Osteocyte (in vitro differentiated cells): ENCODE data around the gene EIPR1. TPM values are rescaled to one million over a fixed set of nuclear protein-coding genes. Genes with fewer than 3 reads are reported as not detected.

Experiments used
- DNase-seq: peaks from one replicate; pipeline ENCODE4 v3.0.0; 2021; ENCODE audit warnings: mixed read lengths; ENCODE audit not compliant: unreplicated experiment; ENCODE audit errors: extremely low spot score
- H3K27ac Mint-ChIP-seq: one replicate; pipeline ENCODE4 v1.8.0; 2021; ENCODE audit warnings: mild to moderate bottlenecking, mixed read lengths; ENCODE audit not compliant: unreplicated experiment
- H3K27me3 Mint-ChIP-seq: one replicate; pipeline ENCODE4 v1.8.0; 2021; ENCODE audit warnings: mixed read lengths; ENCODE audit not compliant: unreplicated experiment
- H3K36me3 Mint-ChIP-seq: one replicate; pipeline ENCODE4 v1.8.0; 2021; ENCODE audit warnings: mixed read lengths; ENCODE audit not compliant: unreplicated experiment
- H3K4me1 Mint-ChIP-seq: one replicate; pipeline ENCODE4 v1.8.0; 2021; ENCODE audit warnings: mixed read lengths; ENCODE audit not compliant: unreplicated experiment
- H3K4me3 Mint-ChIP-seq: one replicate; pipeline ENCODE4 v1.8.0; 2021; ENCODE audit warnings: mild to moderate bottlenecking, moderate library complexity, mixed read lengths; ENCODE audit not compliant: unreplicated experiment
- H3K9me3 Mint-ChIP-seq: one replicate; pipeline ENCODE4 v1.8.0; 2021; ENCODE audit warnings: mixed read lengths; ENCODE audit not compliant: unreplicated experiment
- total RNA-seq: library from RNA; stranded (reverse); gene quantifications from 2 replicates; pipeline ENCODE4 v1.2.1, GENCODE V29; 2021
- TF ChIP-seq, protein P1 (sequence below): fragments of 200-600 bp; sonication (generic); IDR thresholded peaks from 2 replicates; pipeline ENCODE4 v1.5.0; 2021; ENCODE audit warnings: antibody characterized with exemption, mild to moderate bottlenecking, moderate library complexity

Gene EIPR1
- total RNA-seq, 1 donor from 2014 or later, result 19.9 TPM

DNA sequence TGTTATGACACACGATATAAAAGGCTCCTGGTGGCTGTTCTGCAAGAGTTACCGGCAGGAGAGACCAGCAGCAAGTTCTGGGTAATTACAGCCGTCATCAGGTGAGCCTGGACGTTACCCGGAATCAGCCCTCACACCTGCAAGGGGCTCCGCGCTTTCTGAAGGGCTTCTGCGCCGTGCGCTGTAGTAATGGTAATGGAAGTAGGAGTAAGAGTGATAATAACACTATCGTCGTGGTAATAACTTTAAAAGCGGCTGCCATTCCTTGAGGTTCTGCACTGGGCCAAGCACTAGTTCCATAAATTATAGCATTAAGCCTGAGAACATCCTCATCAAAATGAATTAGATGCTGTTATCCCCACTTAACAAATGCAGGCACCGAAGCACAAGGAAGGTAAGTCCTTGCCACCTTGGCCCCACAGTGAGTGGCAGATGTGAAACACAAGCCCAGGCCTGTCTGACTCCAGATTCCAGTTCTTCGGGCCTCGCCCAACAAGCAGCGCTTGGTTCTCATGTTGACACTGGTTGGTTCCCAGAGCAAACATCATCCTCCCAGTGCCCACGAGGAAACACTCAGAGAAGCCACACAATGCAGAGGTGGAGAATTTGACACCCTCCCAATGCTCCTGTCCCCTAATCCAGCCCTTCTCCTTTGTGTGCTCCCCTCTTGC is 205.2 kb downstream of the EIPR1 start:
- no peaks in the 10 kb centered on the region for H3K27me3 Mint-ChIP-seq
- H3K9me3 Mint-ChIP-seq, result no peaks in the 10 kb centered on the region
- no peak overlapping the region for H3K4me3 Mint-ChIP-seq
- H3K27ac Mint-ChIP-seq, result no peak overlapping the region
- H3K4me1 Mint-ChIP-seq, result peaks cover 21% of the 10 kb centered on the region
- H3K36me3 Mint-ChIP-seq, result peaks cover 7% of the 10 kb centered on the region
- DNase-seq, result no peak
- TF ChIP-seq, protein P1, sequence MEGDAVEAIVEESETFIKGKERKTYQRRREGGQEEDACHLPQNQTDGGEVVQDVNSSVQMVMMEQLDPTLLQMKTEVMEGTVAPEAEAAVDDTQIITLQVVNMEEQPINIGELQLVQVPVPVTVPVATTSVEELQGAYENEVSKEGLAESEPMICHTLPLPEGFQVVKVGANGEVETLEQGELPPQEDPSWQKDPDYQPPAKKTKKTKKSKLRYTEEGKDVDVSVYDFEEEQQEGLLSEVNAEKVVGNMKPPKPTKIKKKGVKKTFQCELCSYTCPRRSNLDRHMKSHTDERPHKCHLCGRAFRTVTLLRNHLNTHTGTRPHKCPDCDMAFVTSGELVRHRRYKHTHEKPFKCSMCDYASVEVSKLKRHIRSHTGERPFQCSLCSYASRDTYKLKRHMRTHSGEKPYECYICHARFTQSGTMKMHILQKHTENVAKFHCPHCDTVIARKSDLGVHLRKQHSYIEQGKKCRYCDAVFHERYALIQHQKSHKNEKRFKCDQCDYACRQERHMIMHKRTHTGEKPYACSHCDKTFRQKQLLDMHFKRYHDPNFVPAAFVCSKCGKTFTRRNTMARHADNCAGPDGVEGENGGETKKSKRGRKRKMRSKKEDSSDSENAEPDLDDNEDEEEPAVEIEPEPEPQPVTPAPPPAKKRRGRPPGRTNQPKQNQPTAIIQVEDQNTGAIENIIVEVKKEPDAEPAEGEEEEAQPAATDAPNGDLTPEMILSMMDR, result no peak

DNA sequence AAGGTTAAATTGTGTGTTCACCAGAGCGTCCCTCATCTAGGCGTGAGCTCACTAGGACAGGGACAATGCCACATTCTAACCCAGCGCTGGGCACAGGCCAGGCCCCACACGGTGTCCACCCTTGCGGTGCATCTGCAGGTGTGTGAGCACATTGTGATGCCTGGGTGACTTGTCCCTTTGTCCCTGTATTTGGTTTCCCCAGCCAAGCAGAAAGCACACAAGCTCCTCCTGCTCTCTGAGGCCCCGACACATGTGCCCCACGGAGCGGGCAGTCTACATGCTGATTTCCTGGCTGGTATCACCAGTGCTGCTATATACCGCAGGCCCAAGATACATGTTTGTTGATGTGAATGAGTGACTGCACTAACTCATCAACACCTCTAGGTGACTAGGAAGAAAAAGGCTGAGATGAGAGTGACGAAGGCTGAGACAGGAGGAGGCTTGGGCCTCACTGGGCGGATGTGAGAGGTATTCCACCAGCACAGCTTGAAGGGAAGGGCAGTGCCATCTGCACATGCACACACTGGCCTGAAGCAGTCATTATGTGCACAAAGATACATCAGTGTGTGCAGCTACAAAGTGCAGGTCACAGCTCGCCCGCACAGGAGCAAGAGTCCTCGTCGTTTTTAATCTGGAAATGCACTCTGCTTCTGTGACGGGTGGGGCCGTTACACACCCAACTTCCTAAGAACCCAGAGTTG is 205.9 kb downstream of the EIPR1 start:
- TF ChIP-seq, protein P1, result no peak
- Mint-ChIP-seq H3K9me3 (no peaks in the 10 kb centered on the region), H3K4me1 (peaks cover 24% of the 10 kb centered on the region), H3K27ac (no peak overlapping the region), H3K27me3 (no peaks in the 10 kb centered on the region), H3K4me3 (no peak overlapping the region), H3K36me3 (peaks cover 5% of the 10 kb centered on the region)
- DNase-seq, result no peak

DNA sequence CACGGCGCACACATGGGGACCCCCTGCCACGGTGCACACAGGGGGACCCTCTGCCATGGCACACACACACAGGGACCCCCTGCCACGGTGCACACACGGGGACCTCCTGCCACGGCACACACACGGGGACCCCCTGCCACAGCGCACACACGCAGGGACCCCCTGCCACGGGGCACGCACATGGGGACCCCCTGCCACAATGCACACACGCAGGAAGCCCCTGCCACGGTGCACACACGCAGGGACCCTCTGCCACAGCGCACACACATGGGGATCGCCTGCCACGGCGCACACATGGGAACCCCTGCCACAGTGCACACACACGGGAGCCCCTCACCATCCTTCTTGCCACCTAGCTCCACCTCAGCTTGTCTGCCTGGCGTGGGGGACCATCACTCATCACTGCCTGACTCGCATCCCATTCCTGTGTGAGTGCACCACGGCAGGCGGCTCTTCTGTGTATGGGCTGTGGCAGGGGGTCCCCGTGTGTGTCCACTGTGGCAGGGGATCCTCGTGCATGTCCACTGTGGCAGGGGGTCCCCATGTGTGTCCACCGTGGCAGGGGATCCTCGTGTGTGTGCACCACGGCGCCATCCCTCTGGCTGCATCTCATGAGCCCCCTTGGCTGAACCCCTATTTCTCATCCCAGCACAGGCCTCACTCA is 206.7 kb downstream of the EIPR1 start:
- no peaks in the 10 kb centered on the region for H3K9me3 Mint-ChIP-seq
- TF ChIP-seq, protein P1, result no peak
- DNase-seq, result no peak
- no peak overlapping the region for H3K4me3 Mint-ChIP-seq
- H3K36me3 Mint-ChIP-seq, result peaks cover 5% of the 10 kb centered on the region
- no peak overlapping the region for H3K27ac Mint-ChIP-seq
- H3K4me1 Mint-ChIP-seq, result peaks cover 24% of the 10 kb centered on the region
- no peaks in the 10 kb centered on the region for H3K27me3 Mint-ChIP-seq

DNA sequence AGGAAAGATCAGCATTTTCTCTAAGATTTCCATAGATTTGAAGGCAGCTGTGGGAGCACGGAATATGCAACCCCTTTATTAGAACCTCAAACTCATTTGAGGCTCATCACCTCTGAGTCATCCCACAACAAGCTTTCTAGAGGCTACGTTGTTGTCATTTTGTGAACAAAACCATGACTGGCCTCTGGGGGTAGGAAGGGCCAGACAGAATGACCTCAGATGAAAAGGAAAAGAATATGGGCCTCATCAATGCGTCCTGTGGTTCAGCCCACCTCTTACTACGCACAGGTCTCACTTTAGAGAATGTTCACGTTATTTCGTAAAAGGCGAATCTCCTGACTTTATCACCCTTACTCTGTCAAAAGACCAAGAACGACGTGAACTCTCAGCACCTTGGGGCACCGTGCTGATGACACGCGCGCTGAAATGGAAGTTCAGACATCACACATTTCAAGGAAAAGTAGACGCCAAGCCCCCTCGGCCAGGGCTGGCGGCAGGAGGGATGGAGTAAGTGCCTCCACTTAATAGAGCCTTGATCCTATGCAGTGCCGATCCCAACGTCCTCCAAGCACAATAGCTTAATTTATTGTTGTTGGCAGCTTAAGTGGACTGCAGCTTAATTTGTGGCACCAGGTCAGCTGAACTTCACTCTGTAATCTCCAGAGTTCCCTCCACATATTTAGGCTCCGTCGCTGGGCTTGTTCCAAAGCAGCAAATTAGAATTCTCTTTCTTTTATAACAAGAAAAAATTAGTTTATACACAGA is 208.3 kb downstream of the EIPR1 start:
- Mint-ChIP-seq H3K9me3 (peaks cover 10% of the 10 kb centered on the region), H3K36me3 (peaks cover 10% of the 10 kb centered on the region), H3K27ac (peak overlapping the region; percentile 72), H3K27me3 (no peaks in the 10 kb centered on the region), H3K4me1 (peaks cover 24% of the 10 kb centered on the region), H3K4me3 (no peak overlapping the region)
- no peak for DNase-seq
- TF ChIP-seq, protein P1, result no peak
